Uterus (tissue), 4 donors: ENCODE measurements around the gene PSMA5. TPM values are rescaled to one million over a fixed set of nuclear protein-coding genes. Genes with fewer than 3 reads are reported as not detected.
"Not testable (repeated sequence)": the region's sequence is repeated elsewhere in the genome, so short reads cannot be mapped to it uniquely, and the experiment has no call there.

Experiments used
- DNase-seq, 2 donors: peaks; one replicate each; pipeline ENCODE4 v3.0.0-alpha.2; 2019 to 2020
- H3K27ac ChIP-seq, 2 donors: fragments of 200-600 bp; sonication (generic); 1 replicate in 1 of 2; 2 replicates in 1 of 2; pipeline ENCODE4 v1.5.1; 2016 to 2018
- H3K27me3 ChIP-seq, 2 donors: fragments of 200-600 bp; sonication (generic); one replicate each; pipeline ENCODE4 v1.5.1; 2018 to 2019; ENCODE audit warnings: control low read depth in 1 of 2
- H3K36me3 ChIP-seq, 2 donors: fragments of 200-600 bp; sonication (generic); one replicate each; pipeline ENCODE4 v1.5.1; 2019; ENCODE audit warnings: control low read depth in 1 of 2
- H3K4me1 ChIP-seq, 2 donors: fragments of 200-600 bp; sonication (generic); one replicate each; pipeline ENCODE4 v1.5.1; 2018 to 2019; ENCODE audit warnings: control low read depth in 1 of 2
- H3K4me3 ChIP-seq, 2 donors: fragments of 200-600 bp; sonication (generic); 1 replicate in 1 of 2; 2 replicates in 1 of 2; pipeline ENCODE4 v1.5.1; 2018 to 2019; ENCODE audit warnings: mild to moderate bottlenecking in 1 of 2
- H3K9me3 ChIP-seq, 2 donors: fragments of 200-600 bp; sonication (generic); one replicate each; pipeline ENCODE4 v1.5.1; 2019; ENCODE audit warnings: control low read depth in 1 of 2
- POLR2A ChIP-seq, 2 donors: fragments of 450-650 bp; IDR thresholded peaks; one replicate each; pipeline ENCODE4 v1.6.1; 2016; ENCODE audit warnings: antibody characterized with exemption in 2 of 2, mild to moderate bottlenecking in 1 of 2, moderate library complexity in 1 of 2
- intact Hi-C: fragments of 100-400 bp; cut with DNase I; formaldehyde crosslinking; loops from one replicate; pipeline ENCODE4 v1.15.1; 2023; ENCODE audit warnings: low total_unique reads
- total RNA-seq, 4 donors: library from RNA; depleted of rRNA in 3 of 4; stranded (reverse); fragments of >200 nt in 3 of 4; gene quantifications; one replicate each; pipeline versions ENCODE4 v1.1.0 to v1.2.4, GENCODE V29; 2014 to 2023
- TF ChIP-seq, protein P1 (sequence below), 4 experiments: fragments of 200-600 bp in 2 of 4; fragments of 450-650 bp in 2 of 4; sonication (generic) in 2 of 4; IDR thresholded peaks; one replicate each; pipeline ENCODE4 v1.5.1; 2016 to 2019; ENCODE audit warnings: antibody characterized with exemption in 4 of 4, mild to moderate bottlenecking in 2 of 4, moderate library complexity in 1 of 4
- donor health status: DM: yes; HTN: yes; CAD: no.

The PSMA5 gene
- total RNA-seq, 4 donors from 2014 or later = 12.6 to 65.8 (median 40.7) TPM

DNA sequence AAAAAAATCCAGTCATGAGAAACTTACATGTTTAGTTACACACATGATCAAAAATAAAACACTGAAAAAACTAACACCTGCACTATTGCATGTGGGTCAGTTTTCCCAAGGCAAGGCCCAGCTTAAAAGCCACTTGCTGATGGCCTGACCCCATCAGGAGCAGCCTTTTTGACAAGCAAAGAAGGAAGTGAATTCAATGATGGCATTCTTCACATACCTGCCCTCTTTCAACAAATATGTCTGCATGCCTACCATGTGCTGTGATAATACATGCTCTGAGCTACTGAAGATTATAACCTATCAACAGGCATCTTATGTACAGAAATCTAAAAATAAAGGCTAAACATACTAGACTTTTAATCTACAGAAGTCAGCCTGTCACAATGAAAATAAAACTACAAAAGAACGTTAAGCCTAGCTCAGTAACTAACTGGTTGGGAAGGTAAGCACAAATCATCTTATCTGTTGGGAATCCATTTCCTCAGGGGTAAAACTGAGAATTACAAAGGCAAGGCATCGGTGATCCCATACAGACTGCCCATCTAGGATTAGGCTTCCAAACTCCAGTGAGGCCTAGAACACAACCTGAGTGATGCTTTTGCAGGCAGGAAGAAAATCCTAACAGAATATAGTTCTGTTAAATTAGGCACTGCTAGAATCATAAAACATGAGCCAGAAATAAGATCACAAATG lies 43.0 kb downstream of the PSMA5 start:
- Histone ChIP-seq H3K9me3 (no peaks in the 10 kb centered on the region), H3K4me1 (no peaks in the 10 kb centered on the region), H3K36me3 (no peaks in the 10 kb centered on the region), H3K27me3 (no peaks in the 10 kb centered on the region), H3K27ac (peak overlapping the region in 1 of 2 donors; percentile 44), H3K4me3 (no peak overlapping the region)
- no peak for TF ChIP-seq POLR2A (IDR thresholded peaks at IDR 0.05)
- TF ChIP-seq, protein P1, sequence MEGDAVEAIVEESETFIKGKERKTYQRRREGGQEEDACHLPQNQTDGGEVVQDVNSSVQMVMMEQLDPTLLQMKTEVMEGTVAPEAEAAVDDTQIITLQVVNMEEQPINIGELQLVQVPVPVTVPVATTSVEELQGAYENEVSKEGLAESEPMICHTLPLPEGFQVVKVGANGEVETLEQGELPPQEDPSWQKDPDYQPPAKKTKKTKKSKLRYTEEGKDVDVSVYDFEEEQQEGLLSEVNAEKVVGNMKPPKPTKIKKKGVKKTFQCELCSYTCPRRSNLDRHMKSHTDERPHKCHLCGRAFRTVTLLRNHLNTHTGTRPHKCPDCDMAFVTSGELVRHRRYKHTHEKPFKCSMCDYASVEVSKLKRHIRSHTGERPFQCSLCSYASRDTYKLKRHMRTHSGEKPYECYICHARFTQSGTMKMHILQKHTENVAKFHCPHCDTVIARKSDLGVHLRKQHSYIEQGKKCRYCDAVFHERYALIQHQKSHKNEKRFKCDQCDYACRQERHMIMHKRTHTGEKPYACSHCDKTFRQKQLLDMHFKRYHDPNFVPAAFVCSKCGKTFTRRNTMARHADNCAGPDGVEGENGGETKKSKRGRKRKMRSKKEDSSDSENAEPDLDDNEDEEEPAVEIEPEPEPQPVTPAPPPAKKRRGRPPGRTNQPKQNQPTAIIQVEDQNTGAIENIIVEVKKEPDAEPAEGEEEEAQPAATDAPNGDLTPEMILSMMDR (IDR thresholded peaks at IDR 0.05) = no peak
- no peak for DNase-seq
- intact Hi-C loops = no loop called here

DNA sequence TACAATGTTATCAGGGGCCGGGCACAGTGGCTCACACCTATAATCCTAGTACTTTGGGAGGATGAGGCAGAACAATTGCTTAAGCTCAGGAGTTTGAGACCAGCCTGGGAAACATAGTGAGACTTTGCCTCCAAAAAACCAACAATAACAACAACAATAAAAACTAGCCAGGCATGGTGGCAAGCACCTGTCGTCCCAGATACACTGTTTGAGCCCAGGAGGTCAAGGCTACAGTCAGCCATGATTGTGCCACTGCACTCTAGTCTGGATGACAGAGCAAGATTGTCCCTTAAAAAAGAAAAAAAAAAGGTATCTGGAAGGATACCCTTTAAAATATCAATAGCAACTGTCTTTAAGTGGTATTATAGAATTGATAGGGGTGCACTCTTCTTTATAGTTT lies 44.7 kb downstream of the PSMA5 start:
- Histone ChIP-seq H3K27me3 (no peaks in the 10 kb centered on the region), H3K9me3 (no peaks in the 10 kb centered on the region), H3K27ac (no peak overlapping the region), H3K36me3 (no peaks in the 10 kb centered on the region), H3K4me1 (no peaks in the 10 kb centered on the region), H3K4me3 (no peak overlapping the region)
- no peak for DNase-seq
- intact Hi-C loops = no loop called here
- no peak for TF ChIP-seq POLR2A (IDR thresholded peaks at IDR 0.05)
- TF ChIP-seq, protein P1 (IDR thresholded peaks at IDR 0.05) = no peak

DNA sequence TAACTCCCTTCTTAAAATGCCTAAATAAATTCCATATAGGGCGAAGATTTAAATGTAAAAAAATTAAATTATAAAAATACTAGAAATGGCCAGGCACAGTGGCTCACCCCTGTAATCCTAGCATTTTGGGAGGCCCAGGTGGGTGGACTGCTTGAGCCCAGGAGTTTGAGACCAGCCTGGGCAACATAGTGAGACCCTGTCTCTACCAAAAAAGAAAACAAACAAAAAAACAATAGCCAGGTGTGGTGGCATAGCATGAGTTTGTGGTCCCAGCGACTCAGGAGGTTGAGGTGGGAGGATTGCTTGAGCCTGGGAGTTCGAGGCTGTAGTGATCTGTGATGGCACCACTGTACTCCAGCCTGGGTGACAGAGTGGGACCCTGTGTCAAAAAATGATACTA lies 46.3 kb downstream of the PSMA5 start:
- Histone ChIP-seq H3K27ac (no peak overlapping the region), H3K27me3 (no peaks in the 10 kb centered on the region), H3K4me1 (no peaks in the 10 kb centered on the region), H3K4me3 (no peak overlapping the region), H3K36me3 (no peaks in the 10 kb centered on the region), H3K9me3 (no peaks in the 10 kb centered on the region)
- intact Hi-C loops = no loop called here
- DNase-seq = no peak
- TF ChIP-seq POLR2A (IDR thresholded peaks at IDR 0.05) = no peak
- TF ChIP-seq, protein P1 (IDR thresholded peaks at IDR 0.05) = no peak

DNA sequence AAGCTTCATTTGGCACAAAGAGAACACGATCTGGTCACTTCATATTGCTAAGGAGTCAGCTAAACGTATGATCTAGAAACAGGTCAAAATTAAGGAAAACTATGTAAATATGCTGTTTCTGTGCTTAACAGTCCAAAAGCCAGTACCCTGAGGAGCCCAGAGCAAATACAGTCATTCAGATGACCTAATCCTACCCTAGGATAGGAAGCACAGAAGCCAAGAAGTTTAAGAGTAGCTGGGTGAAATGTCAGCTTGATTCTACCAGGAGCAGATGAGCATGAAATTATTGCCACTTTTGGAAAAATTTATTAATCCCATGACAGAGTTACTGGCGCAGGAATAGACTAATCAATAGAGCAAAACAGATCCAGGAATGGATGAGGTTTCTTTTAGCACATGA lies 46.8 kb downstream of the PSMA5 start:
- Histone ChIP-seq H3K36me3 (no peaks in the 10 kb centered on the region), H3K4me1 (no peaks in the 10 kb centered on the region), H3K27ac (no peak overlapping the region), H3K4me3 (no peak overlapping the region), H3K9me3 (no peaks in the 10 kb centered on the region), H3K27me3 (no peaks in the 10 kb centered on the region)
- intact Hi-C loops = no loop called here
- DNase-seq = no peak
- TF ChIP-seq, protein P1 (IDR thresholded peaks at IDR 0.05) = no peak
- TF ChIP-seq POLR2A (IDR thresholded peaks at IDR 0.05) = no peak

DNA sequence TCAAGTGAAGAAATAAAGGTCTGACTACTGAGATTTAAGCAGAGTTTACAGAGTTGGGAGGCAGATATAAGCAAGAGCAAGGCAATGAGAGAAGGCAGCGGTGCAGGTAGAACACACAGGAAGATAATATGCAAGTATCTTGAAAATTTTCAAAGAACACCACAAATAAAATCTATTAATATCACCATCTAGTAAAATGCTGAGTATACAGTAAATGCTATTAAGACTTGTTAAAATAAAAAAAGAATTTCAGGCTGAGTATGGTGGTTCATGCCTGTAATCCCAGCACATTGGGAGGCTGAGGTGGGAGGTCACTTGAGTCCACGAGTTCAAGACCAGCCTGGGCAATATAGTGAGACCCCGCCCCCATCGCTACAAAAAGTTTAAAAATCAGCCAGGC lies 48.5 kb downstream of the PSMA5 start:
- Histone ChIP-seq H3K9me3 (no peaks in the 10 kb centered on the region), H3K27me3 (no peaks in the 10 kb centered on the region), H3K36me3 (no peaks in the 10 kb centered on the region), H3K4me3 (no peak overlapping the region), H3K4me1 (no peaks in the 10 kb centered on the region), H3K27ac (no peak overlapping the region)
- TF ChIP-seq, protein P1 (IDR thresholded peaks at IDR 0.05) = no peak
- no peak for TF ChIP-seq POLR2A (IDR thresholded peaks at IDR 0.05)
- intact Hi-C loops = no loop called here
- no peak for DNase-seq

DNA sequence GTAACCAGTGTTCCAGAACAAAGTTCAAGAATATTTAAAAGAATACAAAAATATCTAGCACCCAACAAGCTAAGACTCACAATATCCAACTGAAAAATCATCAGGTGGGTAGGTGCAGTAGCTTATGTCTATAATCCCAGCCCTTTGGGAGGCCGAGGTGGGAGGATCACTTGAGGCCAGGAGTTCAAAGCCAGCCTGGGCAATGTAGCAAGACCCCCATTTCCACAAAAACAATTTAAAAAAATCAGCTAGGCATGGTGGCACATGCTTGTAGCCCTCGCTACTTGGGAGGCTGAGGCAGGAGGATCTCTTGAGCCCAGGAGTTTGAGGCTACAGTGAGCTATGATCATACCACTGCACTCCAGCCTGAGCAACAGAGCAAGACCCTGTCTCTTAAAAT lies 52.6 kb downstream of the PSMA5 start:
- intact Hi-C loops, H3K36me3 ChIP-seq, DNase-seq, H3K4me1 ChIP-seq, H3K4me3 ChIP-seq, H3K27me3 ChIP-seq, H3K9me3 ChIP-seq: not testable (repeated sequence)
- H3K27ac ChIP-seq = peak overlapping the region; percentile 35 to 77
